K562 (cell line): ENCODE data around the gene STK32C. TPM values are rescaled to one million over a fixed set of nuclear protein-coding genes. Genes with fewer than 3 reads are reported as not detected.

Source experiments
- ATAC-seq: fragments of 200-7000 bp; cut with Tn5 transposase; 3 replicates; pipeline ENCODE4 v1.9.1; 2020; ENCODE audit warnings: moderate library complexity
- BruUV-seq: library from RNA; stranded (reverse); fragments of 400-500 nt; replicated peaks from 2 replicates; lab custom pipeline; 2021; lab: Mats Ljungman, UMichigan
- CTCF ChIA-PET: fragments of 300-600 bp; formaldehyde crosslinking; extraction: SDS; loops from one replicate; lab custom pipeline; 2021; ENCODE audit warnings: low intra/inter-chr PET ratio; lab: Yijun Ruan, JAX
- POLR2A ChIA-PET: fragments of 300-600, 350-650 bp; sonication (Branson Sonifier 250); formaldehyde crosslinking; extraction: SDS; loops from one replicate; lab custom pipeline; 2021; ENCODE audit warnings: antibody characterized with exemption, inconsistent platforms; lab: Yijun Ruan, JAX
- DNase-seq, 4 experiments: peaks; one replicate each; pipeline versions ENCODE4 v3.0.0 to v3.0.0-alpha.2; 2011 to 2018; ENCODE audit warnings: low spot score in 3 of 4, mixed read lengths in 3 of 4; ENCODE audit errors: extremely low read depth in 1 of 4
- FAIRE-seq: peaks from 2 replicates; lab custom pipeline; 2011; peaks lifted over from hg19 to GRCh38; lab: Jason Lieb, UNC
- H2AFZ ChIP-seq: 2 replicates; pipeline ENCODE4 v1.6.0; 2011; ENCODE audit warnings: low read depth, low read length, control low read depth, inconsistent platforms
- H3K27ac ChIP-seq: fragments of 200-600 bp; 3 replicates; pipeline ENCODE4 v1.8.0; 2011; ENCODE audit warnings: low read depth, mild to moderate bottlenecking, control low read depth, inconsistent platforms, low read length, moderate library complexity, mixed read lengths; ENCODE audit errors: extremely low read depth
- H3K27me3 ChIP-seq, 2 experiments: fragments of 300-600 bp in 1 of 2; 2 replicates in 1 of 2; 3 replicates in 1 of 2; pipeline versions ENCODE4 v1.6.0 to v1.8.0; 2011; ENCODE audit warnings: inconsistent platforms in 2 of 2, low read length in 2 of 2, mild to moderate bottlenecking in 1 of 2, mixed read lengths in 1 of 2, moderate library complexity in 1 of 2; ENCODE audit not compliant: control insufficient read depth in 2 of 2, insufficient read depth in 2 of 2
- H3K36me3 ChIP-seq: fragments of 300-600 bp; 3 replicates; pipeline ENCODE4 v1.8.0; 2011; ENCODE audit warnings: mild to moderate bottlenecking, low read length, inconsistent platforms; ENCODE audit not compliant: control insufficient read depth, insufficient read depth
- H3K4me1 ChIP-seq, 2 experiments: fragments of 200-600 bp in 1 of 2; replicated peaks in 1 of 2; 2 replicates in 1 of 2; 3 replicates in 1 of 2; pipeline versions ENCODE4 v1.5.1 to v1.8.0; 2011; ENCODE audit warnings: inconsistent platforms in 2 of 2, low read length in 2 of 2, mild to moderate bottlenecking in 1 of 2, mixed read lengths in 1 of 2, moderate library complexity in 1 of 2; ENCODE audit not compliant: control insufficient read depth in 2 of 2, insufficient read depth in 2 of 2
- H3K4me2 ChIP-seq: 2 replicates; pipeline ENCODE4 v1.6.1; 2011; ENCODE audit warnings: low read length, control low read depth, inconsistent platforms, mixed read lengths; ENCODE audit not compliant: insufficient read depth
- H3K4me3 ChIP-seq: fragments of 200-600 bp; sonication (generic), shearing (Covaris generic); 2 replicates; pipeline ENCODE4 v1.5.1; 2016; ENCODE audit warnings: control low read depth, inconsistent platforms
- H3K79me2 ChIP-seq: fragments of 200-600 bp; 3 replicates; pipeline ENCODE4 v1.8.0; 2011; ENCODE audit warnings: low read length, inconsistent platforms; ENCODE audit not compliant: control insufficient read depth, insufficient read depth
- H3K9ac ChIP-seq, 2 experiments: 2 replicates each; pipeline versions ENCODE4 v1.6.0 to v1.6.1; 2011; ENCODE audit warnings: low read depth in 2 of 2, low read length in 2 of 2, control low read depth in 1 of 2, inconsistent platforms in 1 of 2, mild to moderate bottlenecking in 1 of 2, mixed read lengths in 1 of 2; ENCODE audit not compliant: insufficient read depth in 1 of 2
- H3K9me1 ChIP-seq: one replicate; pipeline ENCODE4 v1.6.0; 2011; ENCODE audit warnings: inconsistent platforms, mild to moderate bottlenecking, low read length, moderate library complexity; ENCODE audit not compliant: control insufficient read depth, insufficient read depth
- H3K9me3 ChIP-seq: replicated peaks from 2 replicates; pipeline ENCODE4 v1.5.1; 2011; ENCODE audit warnings: low read depth, low read length, inconsistent platforms; ENCODE audit not compliant: control insufficient read depth, insufficient read depth
- H4K20me1 ChIP-seq: replicated peaks from 2 replicates; pipeline ENCODE4 v1.6.1; 2011; ENCODE audit warnings: low read length, inconsistent platforms, mixed read lengths; ENCODE audit not compliant: control insufficient read depth, insufficient read depth
- SFPQ ChIP-seq: fragments of 200-400 bp; formaldehyde crosslinking; IDR thresholded peaks from 2 replicates; pipeline ENCODE4 v1.6.1; 2017; ENCODE audit warnings: mild to moderate bottlenecking, low read depth, low read length, moderate library complexity
- ZNF655 ChIP-seq: fragments of 250-450 bp; sonication (Bioruptor Pico); IDR thresholded peaks from 2 replicates; pipeline ENCODE4 v1.5.0; 2021
- WGBS: fragments of 100-300 bp; shearing (Covaris generic); methylation state at CpG from one replicate; pipeline ENCODE4 v1.1.6; 2016; ENCODE audit warnings: low coverage, mixed read lengths; ENCODE audit not compliant: insufficient coverage; ENCODE audit errors: missing lambda C conversion rate; 5-methylcytosine and 5-hydroxymethylcytosine counted together
- in situ Hi-C: fragments of 300-500 bp; cut with MboI; formaldehyde crosslinking; loops from 4 replicates; pipeline ENCODE4 v1.15.0; 2018; ENCODE audit warnings: inconsistent platforms, mixed read lengths
- intact Hi-C: fragments of 100-400 bp; cut with micrococcal nuclease; formaldehyde crosslinking; loops from 2 replicates; pipeline ENCODE4 v1.14.2; 2022
- polyA plus RNA-seq, 8 experiments: library from polyadenylated mRNA; depleted of rRNA in 4 of 8; stranded (reverse) in 5 of 8; unstranded in 3 of 8; fragments of >200 nt; fragmentation: Nextera tagmentation in 2 of 8; fragmentation: Illumina TruSeq in 1 of 8; extraction: Ambion mirVana in 2 of 8; extraction: Trizol in 1 of 8; gene quantifications; 2 replicates each; pipeline versions ENCODE4 v1.2.1 to v1.2.3, GENCODE V29; 2011 to 2014; ENCODE audit warnings: inconsistent platforms in 1 of 8, missing spikeins in 1 of 8
- total RNA-seq, 7 experiments: library from RNA; depleted of rRNA in 6 of 7; stranded (reverse); fragments of >200 nt in 6 of 7; fragmentation: Illumina TruSeq in 2 of 7; extraction: Trizol in 2 of 7; gene quantifications; 2 replicates each; pipeline versions ENCODE4 v1.2.1 to v1.2.3, GENCODE V29; 2011 to 2021; ENCODE audit warnings: low replicate concordance in 1 of 7

Gene STK32C
- total and polyA plus RNA-seq, 9 of the 15 experiments (the other 6 are each of a cell fraction or from before 2014, with no cell fraction given): 1.5 to 20.9 (median 6.5) TPM

- intact Hi-C loops: no loop called here
- TF ChIP-seq ZNF655 (CRISPR knock-in tag) (no peak), SFPQ (no peak)
- ChIA-PET CTCF (no interaction called here), POLR2A (no interaction called here)
- H3K9me1 ChIP-seq: no peaks in the 10 kb centered on the region
- DNase-seq: no peak
- H3K4me2 ChIP-seq: no peak overlapping the region
- H3K36me3 ChIP-seq: no peaks in the 10 kb centered on the region
- in situ Hi-C loops: no loop called here
- WGBS: 2% methylated on average over 27 of the region's 35 CpGs
- H3K4me1 ChIP-seq: peaks cover 0 to 8% of the 10 kb centered on the region in 2 experiments; a peak in 1 of 5 replicates
- no peak for FAIRE-seq
- H3K27me3 ChIP-seq: peaks cover 0 to 59% of the 10 kb centered on the region in 2 experiments; a peak in 2 of 5 replicates
- no peak overlapping the region for H2AFZ ChIP-seq
- H3K9me3 ChIP-seq: no peaks in the 10 kb centered on the region
- no peak for ATAC-seq
- H3K9ac ChIP-seq: no peak overlapping the region
- no TSS peak for BruUV-seq
- H4K20me1 ChIP-seq: no peaks in the 10 kb centered on the region; the same call in 1 of the 2 replicates
- no peak overlapping the region for H3K27ac ChIP-seq
- no peak overlapping the region for H3K4me3 ChIP-seq
- H3K79me2 ChIP-seq: no peaks in the 10 kb centered on the region
These were observed 107.2 kb downstream of the STK32C start for GRCh38 chr10:132200344-132201110.
